NCI-H1436 (cell line): ENCODE measurements around the gene AHCYL2.
"Not testable (repeated sequence)": the region's sequence is repeated elsewhere in the genome, so short reads cannot be mapped to it uniquely, and the experiment has no call there.

Experiments
- DNase-seq: peaks from one replicate; lab custom pipeline; 2025; lab: John Stamatoyannopoulos, UW

Gene AHCYL2

DNA sequence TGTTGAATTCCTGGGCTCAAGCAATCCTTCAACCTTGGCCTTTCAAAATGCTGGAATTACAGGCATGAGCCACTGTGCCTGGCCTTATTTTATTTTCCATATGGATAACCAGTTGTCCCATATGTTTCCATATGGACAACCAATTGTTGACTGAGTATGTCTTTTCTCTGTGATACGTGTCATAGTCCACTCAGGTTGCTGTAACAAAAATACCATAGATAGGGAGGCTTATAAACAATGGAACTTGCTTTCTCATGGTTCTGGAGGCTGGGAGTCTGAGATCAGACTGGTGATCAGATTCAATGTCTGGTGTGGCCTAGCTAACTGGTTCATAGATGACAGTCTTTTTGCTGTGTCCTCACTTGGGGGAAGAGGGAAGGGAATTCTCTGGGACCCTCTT is 19.4 kb downstream of the AHCYL2 start:
- DNase-seq = no peak

DNA sequence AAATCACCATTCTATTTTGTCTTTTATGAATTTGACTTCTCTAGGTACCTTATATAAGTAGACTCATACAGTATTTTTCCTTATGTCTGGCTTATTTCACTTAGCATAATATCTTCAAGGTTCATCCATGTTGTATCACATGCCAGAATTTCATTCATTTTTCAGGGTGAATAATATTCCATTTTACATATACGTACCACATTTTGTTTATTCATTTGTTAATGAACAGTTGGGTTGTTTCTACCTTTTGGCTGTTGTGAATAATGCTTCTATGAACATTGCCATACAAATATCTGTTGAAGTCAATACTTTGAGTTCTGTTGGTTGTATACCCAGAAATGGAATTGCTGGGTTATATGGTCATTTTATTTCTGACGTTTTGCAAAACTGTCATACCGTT is 20.7 kb downstream of the AHCYL2 start:
- DNase-seq = no peak

DNA sequence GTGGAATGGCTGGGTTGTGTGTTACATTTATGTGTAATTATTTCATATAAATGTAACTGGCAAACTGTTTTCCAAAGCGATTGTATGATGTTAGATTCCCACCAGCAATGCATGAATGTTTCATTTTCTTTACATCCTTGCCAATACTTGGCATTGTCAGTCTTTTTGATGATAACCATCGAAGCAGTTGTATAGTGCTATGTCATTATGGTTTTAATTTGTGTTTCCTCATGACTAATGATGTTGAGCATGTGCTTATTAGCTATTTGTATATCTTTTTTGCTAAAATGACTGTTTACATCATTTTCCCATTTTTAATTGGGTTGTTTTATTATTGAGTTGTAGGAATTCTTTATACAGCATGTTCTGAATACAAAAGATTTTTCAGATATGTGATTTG is 22.3 kb downstream of the AHCYL2 start:
- no peak for DNase-seq

DNA sequence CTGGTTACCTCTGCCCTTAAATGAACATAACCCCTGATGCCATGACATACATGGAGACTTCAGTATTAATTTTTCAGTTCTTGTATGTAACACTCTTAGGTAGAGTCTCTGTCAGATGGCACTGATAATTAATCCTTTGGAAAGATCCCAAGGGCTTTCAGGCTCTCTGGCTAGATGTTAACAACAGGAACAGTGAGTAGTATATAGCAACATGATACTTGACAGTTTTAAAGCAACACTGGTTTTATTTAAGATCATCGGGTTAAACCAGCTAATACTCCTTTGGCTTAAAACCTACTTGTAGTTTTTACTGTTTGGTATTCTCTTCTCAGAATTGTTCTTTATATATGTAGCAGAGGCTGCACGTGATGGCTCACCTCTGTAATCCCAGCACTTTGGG is 27.3 kb downstream of the AHCYL2 start:
- no peak for DNase-seq

DNA sequence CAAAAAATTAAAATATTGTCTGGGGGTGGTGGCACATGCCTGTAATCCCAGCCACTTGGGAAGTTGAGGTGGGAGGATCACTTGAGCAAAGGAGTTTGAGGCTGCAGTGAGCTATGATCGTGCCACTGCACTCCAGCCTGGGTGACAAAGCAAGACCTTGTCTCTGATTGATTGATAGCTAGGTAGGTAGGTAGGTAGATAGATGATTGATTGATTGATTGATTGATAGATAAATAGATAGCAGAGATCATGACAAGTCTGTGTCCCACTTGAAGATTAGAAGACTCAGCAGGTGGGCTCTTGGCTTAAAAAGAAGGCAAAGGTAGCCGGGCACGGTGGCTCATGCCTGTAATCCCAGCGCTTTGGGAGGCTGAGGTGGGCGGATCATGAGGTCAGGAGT is 27.8 kb downstream of the AHCYL2 start:
- DNase-seq = not testable (repeated sequence)

DNA sequence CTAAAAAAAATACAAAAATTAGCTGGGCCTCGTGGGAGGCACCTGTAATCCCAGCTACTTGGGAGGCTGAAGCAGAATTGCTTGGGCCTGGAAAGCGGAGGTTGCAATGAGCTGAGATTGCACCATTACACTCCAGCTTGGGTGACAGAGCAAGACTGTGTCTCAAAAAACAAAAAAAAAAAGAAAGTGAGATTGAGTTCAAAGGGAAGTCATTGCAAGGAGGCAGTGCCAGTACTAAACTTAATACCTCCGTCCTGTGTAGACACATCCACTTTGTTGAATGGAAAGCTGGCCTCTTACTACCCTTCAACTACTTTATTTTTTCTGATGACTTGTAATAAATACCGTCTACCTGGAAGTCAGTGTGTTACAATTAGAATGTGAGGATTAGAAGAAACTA is 31.0 kb downstream of the AHCYL2 start:
- DNase-seq = no peak

DNA sequence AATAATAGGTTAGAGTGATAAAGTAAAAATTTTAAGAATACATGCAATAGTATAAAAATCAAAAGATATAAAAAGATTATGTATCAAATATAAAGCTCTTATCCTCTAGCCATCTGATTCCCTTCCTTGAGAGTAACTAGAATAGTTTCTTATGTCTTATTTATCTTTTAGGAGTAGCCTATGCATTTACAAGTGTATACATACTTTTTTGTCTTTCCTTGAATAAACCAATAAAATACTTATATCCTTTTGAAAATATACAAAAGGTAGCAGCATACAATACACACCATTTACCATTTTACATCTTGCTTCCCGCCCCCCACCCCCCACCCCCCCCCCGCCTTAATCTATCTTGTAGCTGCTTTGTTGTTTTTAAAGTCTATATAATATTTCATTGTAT is 31.4 kb downstream of the AHCYL2 start:
- DNase-seq = no peak

DNA sequence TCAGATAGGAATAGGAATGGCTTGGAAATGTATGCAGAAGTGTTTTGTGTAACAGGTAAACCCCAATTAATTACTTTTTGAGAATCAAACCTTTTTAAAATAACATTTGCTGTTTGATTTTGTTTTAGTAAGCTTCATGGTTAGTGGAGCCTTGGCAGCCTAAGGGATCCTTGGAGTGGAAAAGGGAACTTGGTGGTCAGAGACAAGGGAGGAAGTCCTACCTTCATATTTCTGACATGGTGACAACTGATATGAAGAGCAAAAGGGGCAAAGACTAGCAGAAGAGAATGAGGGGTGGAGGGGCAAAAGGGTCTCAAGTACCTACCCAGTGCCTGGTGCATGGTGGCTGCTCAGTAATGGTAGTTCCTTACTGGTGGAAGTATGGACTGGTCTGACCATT is 32.3 kb downstream of the AHCYL2 start:
- DNase-seq = no peak

DNA sequence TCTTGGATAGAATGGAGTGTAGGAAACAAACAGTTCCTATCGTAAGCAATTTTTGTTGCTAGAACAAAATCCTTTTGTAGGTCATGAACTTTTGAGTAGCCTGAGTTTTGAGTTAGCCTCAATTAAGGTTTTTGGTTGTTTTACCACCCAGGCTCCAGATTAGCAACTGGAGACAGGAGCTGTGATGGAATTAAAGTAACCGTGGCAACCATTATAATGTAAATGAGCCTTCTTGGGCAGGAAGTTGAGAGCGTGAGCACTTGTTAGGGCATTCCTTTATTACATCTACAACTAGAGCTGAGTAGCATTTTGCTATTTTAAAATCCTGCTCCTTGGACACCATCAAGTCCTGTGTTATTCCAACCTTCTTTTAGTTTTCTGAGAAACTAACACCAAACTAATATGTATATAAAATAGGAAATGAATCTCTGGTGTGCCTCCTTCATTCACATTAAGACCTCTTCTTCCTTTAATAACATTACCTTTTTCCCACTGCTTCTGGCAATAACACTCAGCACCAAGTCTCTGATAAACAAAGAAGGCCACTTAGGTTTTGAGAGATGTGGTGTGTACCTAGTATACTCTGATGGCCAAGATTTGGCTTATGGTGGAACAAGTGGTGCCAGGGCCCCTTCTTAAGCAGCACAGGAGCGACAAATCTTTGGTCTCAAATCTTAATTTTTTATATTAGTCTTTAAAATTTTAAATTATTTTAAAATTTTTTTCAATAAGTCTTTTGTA is 34.0 kb downstream of the AHCYL2 start:
- DNase-seq = peak; percentile 18

DNA sequence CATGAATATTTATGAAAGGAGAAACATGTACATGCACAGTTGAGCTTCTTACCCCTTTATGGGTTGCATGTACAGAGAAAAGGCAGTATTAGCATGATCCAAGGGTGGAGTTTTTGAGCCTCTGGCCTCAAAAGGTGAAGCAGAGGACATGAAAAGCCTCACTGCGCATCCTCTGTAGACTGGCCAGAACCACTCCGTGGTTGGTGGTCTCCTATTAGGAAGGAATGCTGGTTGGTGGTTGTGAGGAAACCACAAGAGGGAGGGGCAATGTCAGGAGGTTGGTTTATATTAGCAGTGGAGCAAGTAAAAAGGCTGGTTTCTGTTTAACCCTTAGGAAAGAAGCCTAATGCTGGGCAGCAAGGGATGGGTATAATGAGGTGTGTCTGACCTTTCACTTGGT is 37.5 kb downstream of the AHCYL2 start:
- no peak for DNase-seq

DNA sequence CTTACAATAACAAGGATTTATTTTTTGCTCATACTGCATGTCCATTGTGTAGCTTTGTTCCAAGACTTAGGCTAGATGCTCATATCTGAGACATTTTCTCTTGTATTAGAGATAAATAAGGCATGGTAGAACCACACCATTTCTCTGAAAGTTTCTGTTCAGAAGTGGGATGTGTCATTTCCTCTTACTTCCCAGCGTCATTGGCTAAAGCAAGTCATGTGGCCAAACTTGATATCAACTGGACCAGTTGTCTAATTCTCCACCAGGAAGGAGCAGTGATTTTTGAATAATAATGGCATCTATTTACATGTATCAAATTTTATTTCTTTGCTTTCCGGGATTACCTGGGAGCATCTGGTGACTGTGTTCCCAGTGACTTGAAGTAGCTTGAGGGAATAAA is 38.3 kb downstream of the AHCYL2 start:
- DNase-seq = no peak

DNA sequence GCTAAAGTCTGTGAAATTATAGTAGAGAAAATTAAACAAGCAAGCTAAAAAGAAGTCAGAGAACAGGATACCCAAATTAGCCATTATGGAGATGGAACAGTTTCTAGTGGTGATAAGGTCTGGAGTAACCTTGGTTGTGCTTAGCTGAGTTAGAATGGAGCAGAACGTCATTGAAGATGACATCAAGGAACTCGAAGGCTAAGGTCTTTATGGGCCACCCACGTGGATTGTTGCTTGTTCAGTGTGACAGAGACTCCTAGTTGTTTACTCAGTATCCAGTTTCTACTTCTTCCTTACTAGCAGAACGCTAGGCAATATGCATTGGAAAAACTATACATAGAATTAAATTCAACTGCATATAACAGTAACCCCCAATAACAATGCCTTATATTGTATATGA is 39.7 kb downstream of the AHCYL2 start:
- no peak for DNase-seq

DNA sequence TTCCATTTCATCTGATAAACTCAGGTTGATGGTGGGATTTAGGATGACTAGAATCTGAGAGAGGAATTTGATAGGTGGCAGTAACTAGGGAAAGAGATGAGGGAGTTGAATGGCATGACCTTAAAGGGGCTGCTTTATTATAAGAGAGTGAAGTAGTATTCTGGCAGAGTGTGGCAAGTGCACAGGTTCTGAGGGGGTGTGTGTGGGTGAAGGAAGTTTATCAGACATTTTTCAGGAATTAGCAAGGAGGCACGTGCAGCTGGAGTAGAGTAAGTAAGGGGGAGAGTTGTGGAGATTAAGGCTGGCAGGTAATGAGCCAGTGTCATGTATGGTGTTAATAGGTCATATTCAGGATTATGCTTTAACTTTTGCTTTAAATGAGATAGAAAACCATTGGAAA is 40.5 kb downstream of the AHCYL2 start:
- DNase-seq = no peak

DNA sequence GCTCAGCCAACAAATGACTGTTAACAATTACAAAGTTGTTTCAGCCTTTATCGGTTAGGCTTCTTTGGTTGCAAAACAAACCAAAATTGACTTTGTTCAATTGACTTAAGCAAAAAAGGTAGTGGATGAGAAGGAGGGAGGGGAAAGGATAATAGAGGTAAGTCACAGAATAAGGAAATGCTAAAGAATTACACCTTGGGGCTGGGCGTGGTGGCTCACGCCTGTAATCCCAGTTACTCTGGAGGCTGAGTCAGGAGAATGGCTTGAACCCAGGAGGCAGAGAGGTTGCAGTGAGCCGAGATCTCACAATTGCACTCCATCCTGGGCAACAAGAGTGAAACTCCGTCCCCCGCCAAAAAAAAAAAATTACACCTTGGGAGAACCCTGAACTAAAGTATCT is 41.4 kb downstream of the AHCYL2 start:
- DNase-seq = no peak

DNA sequence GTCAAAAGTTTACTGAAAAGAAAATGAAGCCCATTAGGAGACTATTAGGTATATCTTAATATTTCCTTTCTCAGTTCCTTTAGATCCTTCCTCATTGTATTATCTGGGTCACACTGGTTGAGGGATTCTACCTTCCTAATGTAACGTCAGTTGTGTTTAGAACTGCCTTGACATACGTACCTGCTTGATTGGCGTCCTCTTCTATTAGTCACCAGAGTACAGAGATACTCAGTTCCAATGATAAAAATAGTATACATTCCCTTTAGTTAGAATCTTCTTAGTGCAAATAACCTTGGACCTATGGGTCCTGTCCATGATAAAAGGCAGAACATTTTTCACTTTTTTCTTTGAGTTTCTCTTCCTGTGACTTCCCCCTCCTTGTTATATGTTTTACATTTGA is 45.2 kb downstream of the AHCYL2 start:
- no peak for DNase-seq

DNA sequence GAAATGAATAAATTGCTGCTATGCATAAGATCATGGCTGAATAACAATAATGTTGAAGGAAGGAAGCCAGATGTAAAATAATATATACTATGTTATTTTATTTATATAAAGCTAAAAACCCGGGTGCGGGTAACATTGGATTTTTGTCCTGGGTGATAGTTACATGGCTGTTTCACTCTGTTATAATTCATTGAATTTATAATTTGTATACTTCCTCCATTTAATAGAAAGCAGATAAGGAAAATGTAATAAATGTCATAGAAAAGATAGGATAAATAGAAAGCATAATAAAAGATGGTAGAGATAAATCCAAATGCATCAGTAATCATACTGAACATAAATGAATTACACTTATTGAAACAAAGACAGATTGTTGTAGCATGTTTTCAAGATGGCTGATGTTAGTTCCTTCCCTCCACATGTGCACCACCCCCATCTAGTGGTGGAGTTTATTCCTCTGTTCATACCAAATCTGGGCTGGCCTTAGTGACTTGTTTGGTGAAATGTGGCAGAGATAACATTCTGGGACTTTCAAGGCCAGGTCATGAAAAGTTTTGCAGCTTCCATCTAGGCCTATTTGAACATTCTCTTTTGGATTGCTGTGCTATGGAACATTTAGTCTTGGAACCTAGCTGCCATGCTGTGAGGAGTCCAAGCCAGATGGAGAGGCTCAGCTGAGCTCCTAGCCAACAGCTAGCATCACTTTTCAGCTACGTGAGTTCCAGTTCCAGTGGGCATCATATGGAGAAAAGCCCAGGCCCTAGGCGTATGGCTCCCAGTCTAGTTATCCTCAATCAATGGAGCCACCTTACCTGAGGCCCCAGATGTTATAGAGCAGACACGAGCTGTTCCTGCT is 46.9 kb downstream of the AHCYL2 start:
- peak; percentile 57 for DNase-seq

DNA sequence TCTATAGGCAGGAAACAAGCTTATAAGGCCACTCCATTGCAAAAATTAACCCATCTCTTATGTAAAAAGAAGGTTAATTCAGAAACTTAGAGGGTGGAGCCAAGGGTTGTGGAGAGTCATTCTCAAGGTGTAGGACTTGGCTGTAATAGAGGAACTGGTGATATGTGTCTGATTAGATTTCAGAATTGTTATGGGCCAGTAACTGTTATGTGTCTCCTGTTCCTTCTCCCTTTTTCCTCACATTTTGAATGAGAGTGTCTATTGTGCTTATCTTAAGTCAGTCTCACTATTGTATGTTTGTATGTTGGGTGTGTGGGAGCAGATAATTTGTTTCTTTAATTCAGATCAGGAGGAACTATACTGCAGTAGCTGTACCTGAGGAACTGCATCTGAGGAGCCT is 49.1 kb downstream of the AHCYL2 start:
- no peak for DNase-seq

DNA sequence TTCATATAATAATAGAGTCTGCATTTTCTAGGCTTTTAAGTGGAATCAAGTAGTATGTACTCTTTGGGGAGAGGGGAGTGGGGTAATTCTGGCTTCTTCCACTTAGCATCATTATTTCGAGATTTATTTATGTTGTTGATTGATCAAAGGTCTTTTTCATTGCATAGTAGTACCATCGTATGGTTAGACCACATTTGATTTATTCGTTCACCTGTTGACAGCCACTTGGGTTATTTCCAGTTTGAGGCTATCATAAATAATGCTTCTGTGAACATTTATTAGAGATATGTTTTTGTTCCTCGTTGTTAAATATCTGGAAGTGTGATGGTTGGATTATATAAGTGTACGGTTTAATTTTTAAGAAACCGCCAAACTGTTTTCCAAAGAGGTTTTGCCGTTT is 52.8 kb downstream of the AHCYL2 start:
- no peak for DNase-seq

DNA sequence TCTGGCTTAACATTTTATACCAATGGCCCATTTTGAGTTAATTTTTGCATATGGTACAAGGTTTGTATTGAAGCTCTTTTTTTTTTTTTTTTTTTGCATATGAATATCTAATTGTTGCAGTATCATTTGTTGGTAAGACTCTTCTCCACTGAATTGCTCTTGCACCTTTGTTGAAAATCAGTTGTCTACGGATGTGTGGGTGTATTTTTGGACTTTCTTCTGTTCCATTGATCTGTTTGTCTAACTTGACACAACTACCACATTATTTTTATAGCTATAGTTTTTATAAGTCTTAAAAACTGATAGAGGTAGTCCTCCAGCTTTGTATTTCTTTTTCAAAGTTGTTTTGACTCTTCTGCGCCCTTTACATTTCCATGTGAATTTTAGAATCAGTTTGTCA is 53.9 kb downstream of the AHCYL2 start:
- no peak for DNase-seq

DNA sequence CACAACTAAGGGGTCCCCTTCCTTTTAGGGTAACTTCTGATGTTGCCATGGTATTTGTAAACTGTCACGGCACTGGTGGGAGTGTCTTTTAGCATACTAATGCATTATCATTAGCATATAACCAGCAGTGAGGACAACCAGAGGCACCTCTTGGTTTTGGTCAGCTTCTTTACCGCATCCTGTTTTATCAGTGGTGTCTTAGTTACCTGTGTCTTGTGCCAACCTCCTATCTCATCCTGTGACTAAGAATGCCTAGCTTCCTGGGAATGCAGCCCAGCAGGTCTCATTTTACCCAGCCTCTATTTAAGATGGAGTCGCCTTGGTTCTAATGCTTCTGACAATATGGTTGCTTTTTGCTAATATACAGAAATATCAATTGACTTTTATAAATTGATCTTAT is 54.9 kb downstream of the AHCYL2 start:
- DNase-seq = no peak

DNA sequence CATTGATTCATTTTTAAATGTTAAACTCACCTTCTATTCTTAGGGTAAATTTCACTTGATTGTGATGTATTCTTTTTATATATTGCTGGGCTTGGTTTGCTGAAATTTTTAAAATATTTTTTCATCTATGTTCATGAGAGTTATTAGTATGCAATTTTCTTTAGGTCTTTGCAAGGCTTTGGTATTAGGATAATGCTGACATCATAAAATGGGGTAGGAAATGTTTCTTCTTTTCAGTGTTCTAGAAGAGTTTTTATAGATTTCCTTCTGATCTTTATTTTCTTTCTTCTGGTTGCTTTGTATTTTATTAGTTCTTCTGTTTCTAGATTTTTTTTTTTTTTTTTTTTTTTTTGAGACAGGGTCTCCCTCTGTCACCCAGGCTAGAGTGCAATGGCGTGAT is 56.3 kb downstream of the AHCYL2 start:
- DNase-seq = no peak

DNA sequence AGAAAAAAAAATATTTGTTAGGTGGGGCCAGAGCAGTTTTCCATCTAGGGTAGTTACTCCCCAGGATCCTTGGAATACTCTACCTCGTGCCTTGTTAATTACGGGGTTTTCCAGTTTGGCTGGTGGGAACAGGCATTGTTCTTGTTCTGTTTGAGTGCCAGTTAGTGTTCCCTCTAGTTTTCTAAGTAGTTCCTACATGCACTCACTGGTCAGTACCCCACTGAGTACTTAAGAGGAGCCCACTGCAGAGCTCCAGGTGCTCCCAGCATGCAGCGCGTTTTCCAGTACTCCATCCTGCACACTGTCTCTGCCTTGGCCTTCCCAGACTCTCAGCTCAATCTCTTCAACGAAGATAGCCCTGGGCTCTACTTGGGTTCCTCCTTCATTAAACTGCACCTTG is 58.0 kb downstream of the AHCYL2 start:
- DNase-seq = no peak

DNA sequence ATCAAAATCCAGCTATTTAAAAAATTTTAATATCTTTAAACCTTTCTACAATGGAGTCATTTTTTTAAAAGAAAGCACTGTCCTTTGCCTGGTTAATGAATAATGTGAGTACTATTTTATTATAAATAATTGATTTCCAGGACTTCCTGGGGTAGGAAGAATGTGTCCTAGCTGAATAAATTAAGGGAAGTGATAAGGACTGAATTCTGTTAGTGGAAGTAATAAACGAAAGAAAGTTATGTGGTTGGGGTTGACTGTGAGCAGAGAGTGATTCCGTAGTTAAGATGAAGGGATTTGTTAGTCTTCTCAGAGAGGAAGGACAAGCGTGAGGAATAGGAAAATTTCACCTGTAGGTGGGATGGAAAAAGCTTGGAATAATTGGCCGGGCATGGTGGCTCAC is 59.1 kb downstream of the AHCYL2 start:
- no peak for DNase-seq

DNA sequence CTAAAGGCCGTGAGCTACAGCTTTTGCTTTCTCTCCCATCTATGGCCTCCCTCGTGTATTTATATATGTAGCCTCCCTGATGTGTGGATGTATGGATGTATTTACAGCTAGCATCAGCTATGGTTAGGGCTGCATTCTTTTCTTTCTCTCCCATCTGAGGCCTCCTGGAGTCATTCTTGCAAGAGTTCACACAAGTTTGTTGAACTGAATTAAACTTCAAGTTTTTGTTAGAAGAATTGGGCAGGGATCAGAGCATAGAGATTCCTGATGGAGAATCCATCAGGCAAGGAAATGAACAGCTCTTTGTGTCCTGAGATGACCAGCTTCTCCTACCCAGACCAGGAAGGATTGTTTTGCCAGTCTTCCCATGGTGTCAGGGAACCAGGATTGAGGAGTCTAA is 60.3 kb downstream of the AHCYL2 start:
- no peak for DNase-seq
